ENCODE data around the gene MFSD12. TPM values are rescaled to one million over a fixed set of nuclear protein-coding genes. Genes with fewer than 3 reads are reported as not detected.

MFSD12 gene
- total RNA-seq, 2 experiments from 2014 or later = 62.4 to 63.5 TPM

- H3K4me3 Mint-ChIP-seq = no peak overlapping the region
- ATAC-seq (no peak), DNase-seq (no peak)
- TF ChIP-seq CTCF (IDR thresholded peaks at IDR 0.05) = no peak
- POLR2A ChIA-PET = interaction anchor here (0.8 kb wide), 1 partner anchor 17 kb away, joined by 3 read pairs; no protein-coding TSS in a partner anchor
- H3K27ac Mint-ChIP-seq = no peak overlapping the region
- H3K9me3 Mint-ChIP-seq = no peaks in the 10 kb centered on the region
- H3K27me3 Mint-ChIP-seq = no peaks in the 10 kb centered on the region
- intact Hi-C loops (cut with micrococcal nuclease) = no loop called here
- CTCF ChIA-PET = interaction anchor here (1.2 kb wide), 1 partner anchor 10 kb away, joined by 3 read pairs; no protein-coding TSS in a partner anchor
- H3K4me1 Mint-ChIP-seq (ENCODE audit: low read depth) = no peaks in the 10 kb centered on the region
- H3K36me3 Mint-ChIP-seq (ENCODE audit: low read depth) = no peaks in the 10 kb centered on the region
These were observed 43.6 kb upstream of the MFSD12 start for GRCh38 chr19:3601021-3601420.

- Mint-ChIP-seq H3K27ac (no peak overlapping the region), H3K4me1 (ENCODE audit: low read depth) (no peaks in the 10 kb centered on the region), H3K4me3 (no peak overlapping the region), H3K36me3 (ENCODE audit: low read depth) (no peaks in the 10 kb centered on the region), H3K9me3 (no peaks in the 10 kb centered on the region), H3K27me3 (no peaks in the 10 kb centered on the region)
- no peak for TF ChIP-seq CTCF (IDR thresholded peaks at IDR 0.05)
- ATAC-seq = no peak
- no peak for DNase-seq
- ChIA-PET POLR2A (no interaction called here), CTCF (no interaction called here)
- intact Hi-C loops (cut with micrococcal nuclease) = no loop called here
These were observed 42.4 kb upstream of the MFSD12 start for GRCh38 chr19:3599776-3600187.

- intact Hi-C loops (cut with micrococcal nuclease) = no loop called here
- TF ChIP-seq CTCF (IDR thresholded peaks at IDR 0.05) = no peak
- CTCF ChIA-PET = no interaction called here
- no peak overlapping the region for H3K4me3 Mint-ChIP-seq
- ATAC-seq (no peak), DNase-seq (no peak)
- POLR2A ChIA-PET = no interaction called here
- no peaks in the 10 kb centered on the region for H3K9me3 Mint-ChIP-seq
- H3K36me3 Mint-ChIP-seq (ENCODE audit: low read depth) = no peaks in the 10 kb centered on the region
- no peaks in the 10 kb centered on the region for H3K4me1 Mint-ChIP-seq (ENCODE audit: low read depth)
- H3K27ac Mint-ChIP-seq = no peak overlapping the region
- H3K27me3 Mint-ChIP-seq = no peaks in the 10 kb centered on the region
These were observed 38.2 kb upstream of the MFSD12 start for GRCh38 chr19:3595521-3596061.

- Mint-ChIP-seq H3K9me3 (no peaks in the 10 kb centered on the region), H3K27ac (no peak overlapping the region), H3K4me3 (no peak overlapping the region), H3K27me3 (no peaks in the 10 kb centered on the region), H3K4me1 (ENCODE audit: low read depth) (no peaks in the 10 kb centered on the region), H3K36me3 (ENCODE audit: low read depth) (no peaks in the 10 kb centered on the region)
- intact Hi-C loops (cut with micrococcal nuclease) = no loop called here
- peak; percentile 49 for ATAC-seq
- no peak for TF ChIP-seq CTCF (IDR thresholded peaks at IDR 0.05)
- peak; percentile 22 for DNase-seq
- CTCF ChIA-PET = interaction anchor here (1.0 to 2.4 kb wide), 2 partner anchors 11 to 47 kb away, joined by 3 to 14 read pairs; no protein-coding TSS in a partner anchor
- POLR2A ChIA-PET = interaction anchor here (1.0 kb wide), 1 partner anchor 37 kb away, joined by 3 read pairs; no protein-coding TSS in a partner anchor
These were observed 35.8 kb upstream of the MFSD12 start for GRCh38 chr19:3593156-3593555.

- Mint-ChIP-seq H3K4me3 (no peak overlapping the region), H3K27ac (no peak overlapping the region), H3K36me3 (ENCODE audit: low read depth) (no peaks in the 10 kb centered on the region), H3K27me3 (no peaks in the 10 kb centered on the region), H3K9me3 (no peaks in the 10 kb centered on the region), H3K4me1 (ENCODE audit: low read depth) (no peaks in the 10 kb centered on the region)
- TF ChIP-seq CTCF (IDR thresholded peaks at IDR 0.05) = no peak
- intact Hi-C loops (cut with micrococcal nuclease) = no loop called here
- ATAC-seq (no peak), DNase-seq (no peak)
- ChIA-PET CTCF (interaction anchor here (1.1 to 2.4 kb wide), 6 partner anchors 9 to 287 kb away, joined by 3 to 14 read pairs (median 4); no protein-coding TSS in a partner anchor), POLR2A (interaction anchor here (0.7 kb wide), 1 partner anchor 37 kb away, joined by 3 read pairs; no protein-coding TSS in a partner anchor)
These were observed 34.7 kb upstream of the MFSD12 start for GRCh38 chr19:3591876-3592613.

Measured in activated CD8-positive, alpha-beta T cell treated with anti-CD3 and anti-CD28 coated beads for 36 hours (primary cell).